Neural progenitor cell (in vitro differentiated cells): ENCODE data around the gene OR5J2.

Experiments used
- EZH2phosphoT487 ChIP-seq: fragments of 200-600 bp; sonication (generic); IDR thresholded peaks from 2 replicates; pipeline ENCODE4 v1.6.1; 2017; ENCODE audit warnings: antibody characterized with exemption
- TF ChIP-seq, protein P1 (sequence below): fragments of 200-600 bp; sonication (generic); IDR thresholded peaks from 2 replicates; pipeline ENCODE4 v1.5.1; 2017; ENCODE audit warnings: antibody characterized with exemption, mild to moderate bottlenecking

DNA sequence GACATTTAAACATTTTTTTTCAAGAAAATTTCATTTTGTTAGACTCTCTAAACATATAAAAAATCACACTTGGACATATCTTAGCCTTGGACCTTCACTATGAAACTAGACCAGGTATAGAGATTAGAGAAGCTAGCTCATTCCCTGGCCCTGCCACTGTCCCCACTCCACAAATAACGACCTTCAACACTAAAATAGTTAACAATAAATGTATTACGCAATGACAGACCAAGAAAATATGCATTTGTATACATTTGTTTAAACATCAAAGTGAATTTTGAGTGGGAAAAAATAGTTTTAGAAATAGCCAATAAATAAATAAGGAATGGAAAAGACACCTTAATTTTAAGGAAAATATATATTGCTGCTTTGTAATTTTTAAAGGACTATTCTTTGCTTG, 20.9 kb downstream of the OR5J2 start:
- TF ChIP-seq, protein P1, sequence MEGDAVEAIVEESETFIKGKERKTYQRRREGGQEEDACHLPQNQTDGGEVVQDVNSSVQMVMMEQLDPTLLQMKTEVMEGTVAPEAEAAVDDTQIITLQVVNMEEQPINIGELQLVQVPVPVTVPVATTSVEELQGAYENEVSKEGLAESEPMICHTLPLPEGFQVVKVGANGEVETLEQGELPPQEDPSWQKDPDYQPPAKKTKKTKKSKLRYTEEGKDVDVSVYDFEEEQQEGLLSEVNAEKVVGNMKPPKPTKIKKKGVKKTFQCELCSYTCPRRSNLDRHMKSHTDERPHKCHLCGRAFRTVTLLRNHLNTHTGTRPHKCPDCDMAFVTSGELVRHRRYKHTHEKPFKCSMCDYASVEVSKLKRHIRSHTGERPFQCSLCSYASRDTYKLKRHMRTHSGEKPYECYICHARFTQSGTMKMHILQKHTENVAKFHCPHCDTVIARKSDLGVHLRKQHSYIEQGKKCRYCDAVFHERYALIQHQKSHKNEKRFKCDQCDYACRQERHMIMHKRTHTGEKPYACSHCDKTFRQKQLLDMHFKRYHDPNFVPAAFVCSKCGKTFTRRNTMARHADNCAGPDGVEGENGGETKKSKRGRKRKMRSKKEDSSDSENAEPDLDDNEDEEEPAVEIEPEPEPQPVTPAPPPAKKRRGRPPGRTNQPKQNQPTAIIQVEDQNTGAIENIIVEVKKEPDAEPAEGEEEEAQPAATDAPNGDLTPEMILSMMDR: no peak
- no peak for TF ChIP-seq EZH2phosphoT487
